ENCODE measurements around the gene MORN1.

Gene MORN1

DNA sequence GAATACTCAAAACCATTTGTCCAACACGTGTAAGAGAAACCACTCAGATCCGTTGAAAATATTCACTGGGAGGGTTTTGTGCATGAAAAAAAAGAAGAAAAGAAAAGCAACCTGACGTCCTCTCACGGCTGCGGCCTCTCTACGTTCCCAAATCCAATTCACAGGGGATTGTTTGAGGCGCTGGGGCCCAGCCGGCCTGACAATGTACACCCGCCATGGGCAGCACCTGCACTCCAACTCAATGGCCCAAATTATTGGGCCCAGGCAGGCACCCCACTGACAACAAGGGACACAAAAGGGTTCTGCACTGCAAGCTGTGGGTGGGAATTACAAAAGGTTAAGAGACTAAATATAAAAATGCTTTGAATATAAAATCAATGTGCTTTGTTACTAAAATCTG is 41.5 kb downstream of the MORN1 start:
- DNase-seq: no peak

DNA sequence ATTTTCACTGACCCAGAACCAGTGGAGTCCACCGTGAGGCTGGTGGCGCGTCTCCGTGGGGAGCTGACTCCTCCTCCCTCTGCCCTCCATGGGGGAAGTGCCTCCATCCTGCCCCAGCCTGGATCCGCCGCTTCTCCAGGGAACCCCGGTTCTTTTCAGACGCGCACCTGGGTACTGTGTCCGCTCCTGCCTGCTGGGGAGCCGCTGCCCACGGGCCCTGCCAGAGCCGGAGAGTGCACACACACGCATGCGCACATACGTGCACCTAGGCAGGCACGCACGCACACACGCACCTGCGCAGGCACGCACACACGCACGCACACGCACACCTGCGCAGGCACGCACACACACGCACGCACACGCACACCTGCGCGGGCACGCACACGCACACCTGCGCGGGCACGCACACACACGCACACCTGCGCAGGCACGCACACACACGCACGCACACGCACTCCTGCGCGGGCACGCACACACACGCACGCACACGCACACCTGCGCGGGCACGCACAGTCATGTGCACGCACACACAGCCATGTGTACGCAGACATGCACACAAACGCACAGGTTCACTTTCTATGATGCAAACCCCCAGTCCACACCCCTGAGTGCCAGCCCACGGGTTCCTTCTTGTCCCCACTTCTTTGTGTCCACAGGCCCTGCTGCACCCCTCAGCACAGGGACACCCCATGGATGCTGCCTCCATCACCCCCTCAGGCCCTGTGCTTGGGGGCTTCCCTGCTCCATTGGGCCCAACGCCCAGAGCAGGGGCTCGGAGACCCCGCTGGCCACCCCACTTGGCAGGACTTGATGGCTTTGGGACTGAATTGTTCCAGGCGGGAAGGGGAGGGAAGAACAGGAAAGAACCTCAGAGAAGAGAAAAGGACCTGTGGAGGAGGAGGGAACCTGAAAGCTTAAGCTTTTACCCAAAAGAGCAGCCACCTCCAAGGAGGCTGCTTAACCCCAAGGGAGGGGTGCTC is 42.7 kb downstream of the MORN1 start:
- DNase-seq: no peak

DNA sequence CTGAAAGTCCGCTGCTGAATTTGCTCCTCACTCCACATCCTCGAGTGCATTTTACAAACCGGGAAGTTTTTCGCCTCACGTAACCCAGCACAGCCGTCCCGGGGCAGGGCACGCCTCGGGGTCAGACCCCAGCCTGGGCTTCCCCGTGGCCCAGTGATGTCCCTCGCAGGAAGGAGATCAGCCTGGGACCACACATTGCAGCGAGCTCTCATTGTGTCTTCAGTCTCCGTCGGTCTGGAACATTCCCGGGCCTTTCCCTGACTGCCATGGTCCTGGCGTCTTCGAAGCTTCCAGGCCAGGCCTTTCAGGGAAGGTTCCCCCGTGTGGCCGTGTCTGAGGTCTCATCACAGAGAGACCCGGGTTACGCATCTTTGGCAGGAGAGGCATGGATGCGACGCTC is 43.5 kb downstream of the MORN1 start:
- no peak for DNase-seq

DNA sequence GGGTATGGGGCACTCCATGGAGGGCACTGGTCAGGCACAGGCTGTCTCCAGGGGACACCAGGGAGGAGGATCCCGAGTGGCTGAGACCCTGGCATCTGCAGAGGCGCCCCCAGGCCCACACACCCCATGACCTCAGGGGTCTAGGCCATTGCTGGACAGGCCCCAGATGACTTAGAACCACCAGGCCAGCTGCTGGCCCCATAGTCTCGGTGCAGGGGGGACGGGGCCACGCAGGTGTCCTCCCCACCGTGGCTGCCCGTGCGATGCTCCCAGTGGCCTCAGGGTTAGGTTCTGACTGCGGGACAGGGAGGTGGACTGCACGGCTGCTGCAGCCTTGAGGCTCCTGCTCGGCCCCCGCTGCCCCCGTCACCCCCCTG is 44.0 kb downstream of the MORN1 start:
- no peak for DNase-seq

DNA sequence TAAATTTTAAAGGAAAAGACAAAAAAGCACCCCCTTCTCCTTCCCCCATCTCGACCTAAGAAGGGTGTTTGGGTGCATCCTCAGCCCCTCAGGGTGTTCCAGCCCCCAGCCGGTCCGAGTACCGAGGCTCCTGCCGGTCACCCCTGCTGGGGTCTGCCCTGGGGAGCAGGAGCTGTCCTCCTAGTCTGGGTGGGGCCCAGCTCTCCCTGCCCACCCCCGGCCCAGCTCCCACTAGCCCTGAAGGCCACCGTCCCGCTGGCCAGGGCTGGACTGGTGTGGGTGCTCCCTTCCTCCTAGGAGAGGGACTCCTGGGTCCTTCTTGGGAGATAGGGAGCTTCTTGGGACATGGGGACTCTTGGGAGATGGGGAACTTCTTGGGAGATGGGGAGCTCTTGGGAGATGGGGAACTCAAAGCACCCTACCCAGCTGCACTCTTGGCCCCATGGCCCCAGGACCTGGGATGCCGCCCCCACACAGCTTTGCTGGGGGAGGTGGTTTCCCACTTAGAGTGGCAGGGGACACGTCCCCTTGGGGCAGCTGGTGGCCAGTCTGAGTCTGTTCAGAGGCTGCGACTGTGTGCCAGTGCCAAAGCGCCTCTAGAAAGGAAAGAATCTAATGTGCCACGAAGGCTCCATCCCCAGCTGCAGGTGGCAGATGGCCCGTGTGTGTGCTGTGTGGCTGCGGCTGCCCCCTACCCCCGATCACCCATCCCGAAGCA is 44.5 kb downstream of the MORN1 start:
- no peak for DNase-seq

DNA sequence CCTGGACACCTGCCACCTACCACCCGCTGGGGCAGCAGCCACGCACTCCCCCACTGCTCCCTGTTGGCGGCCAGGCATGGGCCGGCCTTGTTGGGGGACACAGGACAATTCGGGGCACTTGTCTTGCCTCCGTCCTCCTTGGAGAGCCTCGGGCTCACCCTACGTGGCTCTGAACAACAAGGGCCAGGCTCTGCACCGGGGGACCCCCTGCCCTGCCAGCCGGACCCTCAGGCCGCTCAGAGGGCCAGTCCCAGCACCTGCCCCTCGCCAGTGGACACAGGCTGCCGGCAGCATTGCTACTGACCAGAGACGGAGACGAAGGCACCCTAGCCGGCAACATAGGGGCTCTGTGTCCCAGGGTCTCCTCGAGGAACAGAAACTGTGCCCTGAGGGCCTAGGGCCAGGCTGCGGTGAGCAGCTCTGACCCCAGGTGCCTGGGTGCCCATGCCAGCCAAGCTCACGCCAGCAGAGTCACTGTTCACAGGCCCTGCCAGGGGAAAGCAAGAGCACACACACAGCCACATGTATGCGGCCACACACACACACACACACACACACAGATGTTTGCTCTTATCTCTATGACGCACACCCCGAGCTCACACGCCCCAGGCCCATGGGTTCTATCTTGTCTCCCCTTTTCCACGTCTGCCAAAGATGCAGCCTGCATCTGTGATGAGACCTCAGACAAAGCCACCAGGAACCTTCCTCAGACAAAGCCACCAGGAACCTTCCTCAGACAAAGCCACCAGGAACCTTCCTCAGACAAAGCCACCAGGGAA is 45.9 kb downstream of the MORN1 start:
- DNase-seq: no peak

DNA sequence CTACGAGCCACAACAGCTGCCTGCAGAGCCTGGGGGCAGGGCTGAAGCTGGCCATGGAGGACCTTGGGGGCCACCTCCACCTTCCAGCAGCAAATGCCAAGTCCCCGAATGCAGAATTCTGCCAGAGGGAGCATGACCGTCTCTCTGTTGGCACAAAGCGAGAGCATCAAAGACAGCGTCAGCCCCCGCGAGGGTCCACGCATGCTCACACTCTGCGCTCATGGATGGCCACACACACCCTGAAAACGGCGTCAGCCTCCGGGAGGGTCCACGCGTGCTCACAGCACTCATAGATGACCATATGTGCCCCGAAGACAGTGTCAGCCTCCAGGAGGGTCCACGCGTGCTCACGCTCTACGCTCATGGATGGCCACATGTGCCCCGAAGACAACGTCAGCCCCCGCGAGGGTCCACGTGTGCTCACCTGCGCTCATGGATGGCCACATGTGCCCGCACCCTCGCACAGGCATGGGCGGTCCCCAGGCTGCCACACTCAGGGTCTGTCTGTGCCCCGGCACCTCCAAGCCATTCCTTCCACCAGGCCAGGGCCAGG is 46.5 kb downstream of the MORN1 start:
- DNase-seq: no peak

DNA sequence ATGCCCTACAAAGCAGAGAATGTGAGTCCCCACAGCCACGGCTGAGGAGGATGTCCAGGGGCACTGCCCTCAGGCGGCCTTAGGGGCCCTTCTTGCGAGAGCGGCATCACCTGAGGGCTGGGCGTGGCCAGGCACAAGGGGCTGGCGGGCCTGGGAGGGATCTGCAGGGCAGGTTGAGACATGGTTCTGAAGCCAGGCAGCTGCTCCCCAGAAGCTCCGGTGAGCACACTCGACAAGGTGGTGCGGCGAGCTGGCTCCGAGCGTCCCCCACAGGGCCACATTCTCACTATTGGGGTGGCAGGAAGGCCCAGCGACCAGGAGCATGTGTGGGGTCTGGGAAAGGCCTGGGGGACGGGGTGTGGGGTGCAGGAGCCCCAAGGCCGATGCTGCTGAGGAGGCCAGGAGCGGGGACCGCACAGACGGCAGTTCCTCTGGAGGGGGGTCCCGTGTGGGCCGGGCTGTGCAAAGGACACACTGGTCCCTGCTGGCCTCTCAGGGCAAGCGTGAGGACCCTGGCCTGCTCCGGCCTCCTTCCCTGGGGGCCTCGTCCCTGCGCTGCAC is 47.2 kb downstream of the MORN1 start:
- DNase-seq: no peak

DNA sequence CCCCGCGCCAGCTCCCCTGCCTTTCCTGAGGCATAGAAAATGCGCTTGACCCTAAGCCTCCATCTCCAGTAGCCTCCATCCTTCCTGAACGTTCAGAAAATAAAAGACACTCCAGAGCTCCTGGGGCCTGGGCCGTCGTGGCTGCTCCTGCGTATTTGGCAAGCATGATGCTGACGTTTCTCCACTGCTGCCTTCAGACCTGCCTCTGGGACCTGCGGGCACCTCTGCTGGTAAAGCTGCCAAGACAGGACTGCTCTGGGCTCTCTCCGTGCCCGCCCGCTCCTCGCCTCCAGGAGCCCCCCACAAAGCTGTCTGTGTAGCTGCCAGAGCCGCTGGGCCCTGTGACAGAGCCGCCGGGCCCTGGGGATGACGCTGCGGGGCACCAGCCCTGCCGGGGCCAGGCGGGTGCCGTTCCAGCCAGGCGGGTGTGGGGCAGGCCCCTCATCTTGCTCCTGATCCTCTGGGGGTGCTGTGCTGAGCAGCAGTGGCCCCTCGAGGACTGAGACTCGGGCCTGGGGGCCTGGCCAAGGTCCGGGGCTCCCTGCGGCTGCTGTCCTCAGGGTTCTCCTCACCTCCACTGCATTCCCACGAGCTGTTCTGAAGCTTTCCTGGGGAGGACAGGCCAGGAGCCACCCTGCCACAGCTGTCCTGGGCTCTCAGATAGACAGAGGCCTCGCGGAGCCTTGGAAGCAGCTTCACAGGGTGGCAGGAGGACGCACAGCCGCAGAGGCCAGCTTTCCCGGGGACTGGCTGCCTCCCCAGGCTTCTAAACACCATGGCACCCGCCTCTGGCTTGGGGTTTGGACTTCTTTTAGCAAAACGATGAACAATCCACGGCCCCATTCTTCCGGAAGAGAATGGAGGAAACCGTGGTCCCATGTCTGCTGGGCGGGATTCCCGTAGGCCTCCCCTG is 48.1 kb downstream of the MORN1 start:
- no peak for DNase-seq

DNA sequence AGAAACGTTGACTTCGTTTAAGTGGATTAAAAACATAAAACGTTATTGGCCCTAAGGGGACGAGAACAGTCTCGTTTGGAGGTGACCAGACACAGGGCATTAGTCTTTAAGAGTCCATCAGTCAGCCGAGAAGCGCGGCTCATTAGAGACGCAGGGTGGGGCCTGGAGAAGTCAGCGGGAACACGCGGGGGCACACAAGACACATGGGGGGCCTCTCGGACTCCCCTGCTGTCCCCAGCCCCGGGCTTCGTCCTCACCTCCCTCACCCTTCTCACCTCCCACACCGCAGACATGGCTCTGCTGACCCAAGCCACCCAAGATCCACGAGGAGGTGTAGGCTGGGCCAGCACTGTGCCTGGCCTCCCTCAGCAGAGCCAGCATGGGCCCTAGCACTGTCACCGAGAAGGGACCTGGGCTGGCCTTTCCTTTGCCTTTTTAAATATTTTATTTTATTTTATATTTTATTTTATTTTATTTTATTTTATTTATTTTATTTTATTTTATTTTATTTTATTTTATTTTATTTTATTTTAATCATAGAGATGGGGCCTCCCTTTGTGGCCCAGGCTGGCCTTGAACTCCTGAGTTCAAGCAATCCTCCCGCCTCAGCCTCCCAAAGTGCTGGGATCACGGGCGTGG is 48.9 kb downstream of the MORN1 start:
- DNase-seq: no peak

DNA sequence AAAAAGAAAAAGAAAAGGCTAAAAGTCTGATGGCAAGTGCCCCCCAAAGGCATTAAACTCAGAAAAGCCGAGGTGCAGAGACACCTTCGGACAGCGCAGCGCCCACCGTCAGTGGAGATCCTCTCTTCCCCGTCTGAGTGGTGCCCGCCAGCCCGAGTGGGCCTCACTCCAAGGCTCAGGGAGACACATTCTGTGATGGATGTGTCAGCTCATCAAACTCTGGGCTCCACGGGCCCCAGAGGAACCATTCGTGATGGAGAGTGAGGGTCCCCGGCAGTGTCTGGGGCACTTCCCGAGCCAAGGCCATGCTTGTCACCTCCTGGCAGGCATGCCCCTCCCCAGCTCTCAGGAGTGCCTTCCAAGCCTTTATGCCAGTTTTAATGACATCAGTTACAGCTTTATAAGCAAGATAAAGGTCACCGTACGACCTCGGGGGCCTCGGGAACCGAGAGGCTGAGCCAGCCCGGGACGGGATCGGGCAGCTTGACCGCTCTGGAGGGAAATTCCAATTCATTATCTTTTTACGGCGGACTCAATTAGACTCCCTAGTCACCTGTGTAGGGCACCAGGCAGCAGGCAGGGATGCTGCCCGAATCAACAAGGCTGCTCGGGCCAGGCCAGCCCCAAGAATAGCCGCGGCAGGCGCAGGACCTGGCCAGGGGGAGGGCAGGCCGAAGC is 49.5 kb downstream of the MORN1 start:
- no peak for DNase-seq

DNA sequence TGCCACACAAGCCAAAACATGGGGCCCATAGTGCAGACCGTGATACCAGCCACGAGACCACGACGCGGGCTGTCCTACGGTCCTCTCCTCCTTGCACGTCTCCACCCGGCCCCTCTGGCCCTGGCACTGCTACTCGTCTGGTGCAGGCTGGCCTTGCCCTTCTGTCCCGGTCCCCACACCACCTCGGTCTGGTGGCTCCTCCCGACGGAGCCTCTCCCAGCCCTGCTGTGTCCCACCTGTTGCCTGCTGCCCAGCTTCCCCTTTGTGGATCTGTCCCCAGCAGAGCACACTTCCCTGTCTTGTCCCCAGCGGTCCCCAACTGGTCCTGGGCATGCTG is 50.5 kb downstream of the MORN1 start:
- DNase-seq: no peak

DNA sequence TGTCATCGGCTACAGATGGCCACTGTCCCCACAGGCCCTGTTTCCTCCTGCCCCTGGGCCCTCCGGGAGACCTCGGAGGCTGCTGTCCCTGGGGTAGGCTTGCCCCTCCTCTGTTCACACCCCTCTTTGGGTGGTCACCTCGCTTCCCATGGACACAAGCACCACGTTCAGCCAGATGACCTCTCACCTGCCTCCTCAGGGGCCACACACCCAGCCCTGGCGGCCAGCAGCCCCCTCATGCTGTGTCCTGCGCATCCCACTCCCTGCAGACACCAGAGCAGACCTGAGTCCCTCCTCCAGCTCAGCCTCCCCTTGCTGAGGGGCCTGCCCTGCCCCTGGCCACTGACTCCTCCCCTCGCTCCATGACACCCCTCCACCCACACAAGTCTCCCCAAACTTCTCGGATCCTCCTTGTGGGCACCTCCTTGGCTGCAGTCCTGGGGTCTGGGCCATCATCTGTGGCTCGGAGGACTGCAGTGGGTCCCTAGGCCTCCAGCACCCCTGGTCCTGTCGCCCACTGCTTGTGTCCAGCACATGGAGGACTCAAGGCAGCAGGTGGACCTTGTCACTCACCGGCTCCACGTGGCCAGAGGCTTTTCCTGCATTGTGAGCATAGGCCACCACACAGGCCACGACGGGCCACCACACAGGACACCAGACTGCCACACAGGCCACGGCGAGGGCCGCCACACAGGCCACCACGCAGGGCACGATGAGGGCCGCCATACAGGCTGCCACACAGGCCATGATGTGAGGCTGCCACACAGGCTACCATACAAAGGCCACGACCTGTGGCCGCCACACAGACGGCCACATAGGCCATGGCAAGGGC is 51.1 kb downstream of the MORN1 start:
- DNase-seq: no peak

DNA sequence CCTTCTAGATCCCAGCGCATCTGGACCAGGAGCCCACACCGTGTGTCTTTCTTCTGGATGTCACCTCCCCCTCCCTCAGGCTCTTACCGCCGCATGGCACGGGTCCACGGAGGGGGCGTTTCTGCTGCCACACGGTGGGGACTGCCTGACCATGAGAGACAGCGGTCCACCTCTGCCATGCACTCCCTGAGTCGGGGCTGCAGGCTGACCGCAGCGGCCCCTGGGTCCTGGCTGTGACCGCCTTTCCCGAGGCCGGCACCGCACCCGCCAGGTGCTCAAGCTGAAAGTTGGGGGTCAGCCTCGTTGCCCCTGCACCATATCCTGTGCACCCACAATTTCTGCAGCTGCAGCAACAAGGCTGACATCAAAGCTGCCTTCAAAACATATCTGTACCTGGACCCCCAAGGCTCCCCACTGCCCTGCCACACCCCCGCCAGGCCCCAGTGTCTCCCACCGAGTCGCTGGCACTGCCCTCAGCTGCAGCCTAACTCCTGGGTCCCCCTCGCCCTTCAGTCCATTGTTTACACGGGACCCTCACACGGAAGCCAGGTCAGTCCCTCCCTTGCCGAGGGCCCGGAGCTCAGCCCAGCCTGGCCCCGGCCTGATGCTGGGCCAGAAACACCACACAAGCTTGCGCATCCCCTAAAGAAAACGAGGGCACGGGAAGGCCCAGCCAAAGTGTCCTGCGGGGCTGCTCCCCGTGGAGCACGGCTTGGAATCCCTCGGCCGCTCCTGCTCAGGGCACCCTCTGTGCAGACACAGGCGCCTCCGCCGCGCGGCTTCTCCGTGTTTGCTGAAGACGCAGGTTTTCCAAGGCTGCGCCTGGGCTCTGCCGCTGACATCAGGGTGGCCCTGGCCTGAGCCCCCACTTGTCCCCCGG is 51.9 kb downstream of the MORN1 start:
- DNase-seq: no peak

DNA sequence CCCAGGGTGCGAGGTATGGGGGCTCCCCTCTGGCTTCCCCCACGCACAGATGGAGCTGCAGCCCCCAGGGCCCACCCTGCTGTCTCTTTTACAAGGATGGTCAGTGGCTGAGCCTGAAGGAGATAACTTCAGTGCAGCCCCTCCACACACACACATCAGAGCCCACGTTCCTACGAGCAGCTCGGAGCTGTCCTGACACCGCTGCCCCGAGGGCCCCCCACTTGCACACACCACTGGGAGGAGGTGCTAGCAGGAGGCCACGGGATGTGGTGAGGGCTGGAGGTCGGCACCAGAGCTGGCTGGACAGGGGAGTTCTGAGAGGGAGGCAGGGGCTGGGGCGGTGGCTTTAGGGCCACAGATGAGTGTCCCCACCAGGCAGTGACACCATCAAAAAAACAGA is 53.9 kb downstream of the MORN1 start:
- DNase-seq: no peak

DNA sequence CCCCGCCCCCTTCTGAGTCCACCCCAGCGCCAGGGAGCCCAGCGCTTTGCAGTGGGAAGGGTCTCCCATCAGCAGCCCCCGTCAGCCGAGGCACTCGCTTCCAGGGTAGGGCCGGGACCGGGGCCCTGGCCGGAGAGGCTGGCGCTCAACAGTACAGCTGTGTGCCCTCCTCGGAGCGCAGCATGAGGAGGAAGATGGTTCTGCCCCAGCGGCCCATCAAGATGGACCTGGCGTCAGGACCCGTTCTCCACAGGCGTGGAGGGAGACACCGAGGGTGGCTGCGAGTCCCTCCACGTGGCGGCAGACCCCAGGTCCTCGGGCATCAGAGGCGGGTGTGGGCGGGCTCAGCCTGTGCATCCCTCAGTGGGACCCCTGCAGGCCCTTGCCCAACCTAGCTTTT is 54.3 kb downstream of the MORN1 start:
- DNase-seq: no peak

DNA sequence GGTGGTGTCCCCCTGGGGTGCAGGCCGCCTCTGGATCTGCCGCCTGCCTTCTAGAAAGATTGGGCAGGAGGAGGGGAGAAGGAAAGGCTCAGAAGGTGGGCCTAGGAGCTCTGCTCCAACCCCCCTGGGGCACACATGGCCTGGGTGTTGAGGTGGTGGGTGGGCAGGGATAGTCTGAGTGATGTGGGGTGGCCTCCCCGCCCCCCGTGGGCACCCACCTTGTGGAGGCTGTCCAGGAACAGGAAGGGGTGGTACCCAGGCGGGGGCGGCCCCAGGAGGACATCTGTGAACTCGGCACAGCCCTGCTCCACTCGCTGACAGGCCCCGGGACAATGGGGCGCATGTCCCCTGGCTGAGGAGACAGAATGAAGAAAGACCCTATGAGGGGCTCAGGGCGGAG is 54.9 kb downstream of the MORN1 start:
- DNase-seq: no peak

DNA sequence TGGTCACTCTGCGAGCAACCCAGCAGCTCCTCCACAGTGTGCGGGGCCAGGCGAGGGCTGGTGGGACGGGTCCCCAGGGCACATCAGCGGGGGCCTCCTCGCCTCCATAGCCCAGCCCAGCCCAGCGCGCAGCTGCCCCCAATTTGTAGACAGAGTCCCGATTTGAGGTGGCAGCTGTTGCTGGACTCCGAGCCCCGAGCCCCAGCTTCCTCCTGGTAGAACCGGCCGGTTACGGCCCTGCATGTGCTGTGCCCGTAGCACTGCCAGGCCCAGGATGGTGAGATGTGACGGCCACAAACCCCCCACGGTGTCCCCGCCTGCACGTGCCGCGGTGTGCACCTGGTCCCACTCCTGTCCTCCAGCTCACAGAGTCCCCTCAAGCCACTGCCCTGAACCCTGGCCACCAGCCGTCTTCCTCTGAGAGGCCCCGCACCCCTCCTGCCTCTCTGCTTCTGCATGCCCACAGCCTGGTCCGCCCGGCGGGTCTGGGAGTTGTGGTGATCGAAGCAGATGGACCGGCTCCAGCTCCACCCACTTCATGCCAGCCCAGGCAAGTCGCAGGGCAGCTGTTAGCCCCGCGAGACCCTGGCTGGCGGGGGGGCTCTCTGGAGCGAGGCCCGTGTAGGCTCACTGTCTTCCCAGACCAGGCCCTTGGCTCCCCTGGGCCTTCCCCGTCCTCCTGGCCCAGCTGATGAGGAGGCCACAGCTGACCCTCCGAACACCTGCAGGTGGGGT is 55.5 kb downstream of the MORN1 start:
- DNase-seq: no peak

All from NCI-H1417 treated with DMSO at 0.1 percent for 48 hours (cell line).